DMS114 treated with DMSO at 0.1 percent for 48 hours (cell line): ENCODE data around the gene NALCN.
"Not testable (repeated sequence)": the region's sequence is repeated elsewhere in the genome, so short reads cannot be mapped to it uniquely, and the experiment has no call there.

Source experiments
- DNase-seq: peaks from one replicate; lab custom pipeline; 2025; ENCODE audit not compliant: unreplicated experiment; lab: John Stamatoyannopoulos, UW

The NALCN gene

GRCh38 chr13:101343128-101343787 lies 73.0 kb downstream of the NALCN start:
- no peak for DNase-seq

GRCh38 chr13:101341464-101341863 lies 74.8 kb downstream of the NALCN start:
- DNase-seq, result no peak

DNA sequence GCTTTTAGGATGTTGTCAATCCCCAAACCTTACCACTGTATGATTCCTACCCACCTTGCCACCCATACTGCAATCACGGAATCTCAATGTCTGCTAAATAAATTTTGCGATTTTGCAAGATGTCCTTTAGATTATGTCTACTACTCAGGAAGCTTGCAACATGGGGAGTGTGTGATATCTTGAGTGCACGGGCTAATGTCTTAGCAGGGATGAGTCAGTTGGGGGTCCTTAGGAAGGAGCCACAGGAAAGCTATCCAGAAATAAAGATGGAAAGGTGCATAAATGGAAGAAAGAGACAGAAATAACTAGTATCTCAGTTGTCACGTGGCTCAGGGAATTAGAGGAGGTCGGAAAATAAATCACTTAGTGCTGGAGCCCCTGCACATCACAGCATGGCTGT lies 77.1 kb downstream of the NALCN start:
- DNase-seq, result no peak

DNA sequence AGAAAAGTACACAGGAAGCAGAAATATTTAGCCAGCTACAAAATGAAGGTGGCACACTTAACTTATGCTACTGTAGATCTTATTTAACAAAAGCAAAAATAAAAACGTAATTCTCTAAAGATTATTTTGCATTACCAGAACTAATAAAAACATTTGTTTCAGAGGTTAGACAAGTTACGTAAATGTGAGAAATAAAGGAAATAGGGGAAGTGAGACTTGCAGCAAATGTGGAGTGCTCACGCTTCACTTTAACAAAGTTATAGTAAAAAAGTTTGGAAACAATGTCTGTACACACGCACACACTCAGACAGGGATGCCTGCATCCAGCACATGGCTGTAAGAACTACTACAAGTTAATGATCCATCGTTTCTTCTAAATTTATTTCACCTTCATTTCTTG lies 83.7 kb downstream of the NALCN start:
- DNase-seq, result no peak

DNA sequence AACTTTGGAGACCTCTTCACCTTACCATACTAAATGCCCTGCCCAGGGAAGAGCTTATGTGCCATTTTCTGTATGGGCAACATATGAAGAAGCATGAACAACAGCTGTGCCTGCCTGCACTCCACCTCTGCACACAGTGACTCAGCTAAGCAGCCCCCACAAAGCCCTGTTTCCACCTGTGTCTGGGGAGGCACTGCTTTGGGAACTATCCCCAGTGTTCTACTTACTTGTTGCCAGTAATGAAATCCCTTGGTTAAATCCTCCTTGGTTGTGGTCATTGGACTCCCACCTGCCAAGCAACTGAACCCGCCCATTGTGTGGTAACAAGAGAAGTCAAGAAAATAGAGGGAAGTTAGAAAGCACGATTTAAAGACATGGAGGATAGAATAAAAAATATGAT lies 84.6 kb downstream of the NALCN start:
- no peak for DNase-seq

DNA sequence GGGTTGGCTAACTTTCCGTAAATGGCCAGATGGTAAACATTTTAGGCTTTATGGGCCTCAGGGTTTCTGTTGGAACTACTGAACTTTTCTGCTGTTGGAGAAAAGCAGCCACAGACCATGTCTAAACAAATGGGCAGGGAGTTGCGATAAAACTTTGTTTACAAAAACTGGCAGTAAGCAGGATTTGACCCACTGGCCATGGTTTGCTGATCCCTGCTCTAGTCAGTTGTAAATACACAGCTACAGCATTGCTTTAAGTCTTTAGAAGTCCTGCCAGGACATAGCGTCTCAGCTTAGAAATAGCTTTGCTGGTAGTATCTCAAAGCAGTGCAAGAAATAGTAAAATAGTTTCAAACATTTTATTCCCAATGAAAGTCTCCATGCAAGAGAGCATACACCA lies 88.4 kb downstream of the NALCN start:
- no peak for DNase-seq

DNA sequence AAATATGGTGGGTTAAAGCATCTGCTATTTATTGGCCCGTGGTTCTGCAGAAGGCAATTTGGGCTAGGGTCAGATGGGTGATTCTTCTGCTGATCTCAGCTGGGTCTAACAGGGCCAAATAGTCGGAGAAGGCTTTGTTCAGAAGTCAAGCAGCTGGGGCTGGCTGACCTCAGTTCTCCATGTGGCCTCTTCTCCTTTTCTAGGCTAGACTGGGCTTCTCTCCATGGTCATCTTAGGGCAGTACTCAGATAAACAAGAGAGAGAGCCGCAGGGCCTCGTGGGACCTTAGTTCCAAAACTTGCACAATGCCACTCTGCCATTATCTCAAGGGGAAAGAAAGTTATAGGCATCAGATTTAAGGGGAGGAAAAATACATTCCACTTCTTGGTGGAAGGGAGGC lies 89.6 kb downstream of the NALCN start:
- DNase-seq, result no peak

DNA sequence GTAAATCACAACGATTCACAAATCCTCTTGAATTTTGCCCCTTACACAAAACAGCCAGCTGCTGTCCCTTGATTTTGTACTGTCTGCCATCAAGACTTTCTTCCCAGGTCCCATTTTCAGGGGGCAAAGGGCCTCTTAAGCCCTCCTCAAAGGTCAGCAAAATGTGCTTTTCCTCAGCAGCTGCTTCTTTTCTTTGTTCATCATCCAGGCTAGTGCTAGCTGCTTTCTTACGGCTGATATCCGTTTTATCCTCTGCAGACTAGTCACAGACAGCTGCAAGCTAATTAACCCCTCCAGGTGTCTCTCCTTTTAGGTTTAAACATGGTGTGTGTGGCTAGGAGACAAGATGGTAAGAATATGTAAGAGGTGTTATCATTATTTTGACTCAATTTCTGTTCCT lies 90.9 kb downstream of the NALCN start:
- DNase-seq, result no peak

- no peak for DNase-seq
Measured at GRCh38 chr13:101323601-101324000, 92.7 kb downstream of the NALCN start.

GRCh38 chr13:101317986-101318523 lies 98.3 kb downstream of the NALCN start:
- DNase-seq, result no peak

GRCh38 chr13:101313479-101313878 lies 102.8 kb downstream of the NALCN start:
- not testable (repeated sequence) for DNase-seq

GRCh38 chr13:101309014-101309619 lies 107.2 kb downstream of the NALCN start:
- no peak for DNase-seq

- DNase-seq, result no peak
Measured at GRCh38 chr13:101308247-101309013, 107.9 kb downstream of the NALCN start.

GRCh38 chr13:101307181-101307701 lies 109.1 kb downstream of the NALCN start:
- no peak for DNase-seq

- no peak for DNase-seq
Measured at GRCh38 chr13:101306773-101307172, 109.5 kb downstream of the NALCN start.

- no peak for DNase-seq
Measured at GRCh38 chr13:101305981-101306411, 110.3 kb downstream of the NALCN start.

GRCh38 chr13:101303521-101303920 lies 112.8 kb downstream of the NALCN start:
- DNase-seq, result no peak

GRCh38 chr13:101301053-101301452 lies 115.3 kb downstream of the NALCN start:
- no peak for DNase-seq

GRCh38 chr13:101300531-101300930 lies 115.8 kb downstream of the NALCN start:
- DNase-seq, result no peak

DNA sequence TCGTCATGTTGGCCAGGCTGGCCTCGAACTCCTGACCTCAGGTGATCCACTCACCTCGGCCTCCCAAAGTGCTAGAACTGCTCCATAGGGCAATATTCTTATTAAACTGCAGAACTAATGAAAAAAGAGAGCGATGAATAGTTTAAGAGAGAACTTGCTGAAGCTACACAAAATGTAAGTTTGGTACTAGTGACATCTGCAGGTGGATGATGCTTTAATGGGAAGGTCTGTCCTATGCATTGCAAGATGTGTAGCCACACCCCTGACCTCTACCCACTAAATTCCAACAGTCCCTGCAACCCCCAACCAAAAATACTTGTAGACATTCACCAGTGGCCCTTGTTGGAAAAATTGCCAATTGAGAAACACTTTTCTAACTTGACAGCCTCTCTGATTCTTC lies 117.8 kb downstream of the NALCN start:
- DNase-seq, result no peak

DNA sequence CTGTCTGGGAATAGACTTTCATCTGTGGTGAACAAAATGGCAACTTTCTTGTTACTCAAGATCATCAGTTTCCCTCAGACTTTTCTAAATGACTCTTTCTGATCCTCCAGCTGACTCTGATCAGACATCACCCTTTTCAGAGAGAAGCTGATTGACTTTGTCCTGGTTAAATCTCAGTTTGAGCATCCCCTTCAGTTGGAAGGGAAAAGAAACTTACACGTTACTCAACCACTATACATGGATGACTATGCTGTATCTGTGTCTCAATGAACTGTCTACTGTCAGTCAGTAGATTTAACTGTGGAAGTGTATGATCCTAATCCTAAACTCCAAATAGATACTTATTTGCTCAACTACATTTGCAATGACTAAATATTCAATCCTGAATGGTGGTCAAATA lies 118.5 kb downstream of the NALCN start:
- DNase-seq, result no peak

DNA sequence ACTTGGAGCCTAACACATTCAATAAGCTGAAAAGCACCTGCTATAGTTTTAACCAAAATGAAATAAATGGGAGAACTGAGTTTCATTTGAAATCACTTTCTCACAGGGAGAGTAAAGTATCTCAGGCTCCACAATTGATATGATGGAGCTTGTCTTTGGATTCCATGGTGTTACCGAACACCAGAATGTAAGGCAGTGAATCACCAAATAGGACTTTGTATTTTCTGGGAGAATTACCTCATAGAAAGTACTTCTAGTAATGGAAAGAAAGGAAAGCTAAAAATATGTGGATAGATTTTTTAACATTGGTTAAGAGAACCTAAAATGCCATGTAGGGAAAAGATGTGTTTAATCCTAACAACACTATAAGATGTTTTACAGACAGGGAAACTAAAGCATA lies 123.6 kb downstream of the NALCN start:
- DNase-seq, result no peak
